H1 (cell line): ENCODE data around the gene ARHGAP22. TPM values are rescaled to one million over a fixed set of nuclear protein-coding genes. Genes with fewer than 3 reads are reported as not detected.
A peak's percentile ranks its signal among the peaks of the same experiment; 100 is the strongest.

Experiments
- CTCF ChIA-PET: fragments of 300-600 bp; sonication (Branson Sonifier 250); formaldehyde crosslinking; loops from one replicate; lab custom pipeline; 2021; ENCODE audit not compliant: partially characterized antibody; lab: Charles Lee
- POLR2A ChIA-PET: fragments of 300-600 bp; sonication (Branson Sonifier 250); formaldehyde crosslinking; loops from one replicate; lab custom pipeline; 2021; ENCODE audit warnings: inconsistent platforms; ENCODE audit not compliant: partially characterized antibody; lab: Charles Lee
- DNase-seq, 2 experiments: peaks; one replicate each; pipeline versions ENCODE4 v3.0.0 to v3.0.0-alpha.2; 2010 to 2022; ENCODE audit warnings: low spot score in 2 of 2, low read depth in 1 of 2, mixed read lengths in 1 of 2
- FAIRE-seq: peaks from 2 replicates; lab custom pipeline; 2011; peaks lifted over from hg19 to GRCh38; lab: Jason Lieb, UNC
- H2AFZ ChIP-seq: 2 replicates; pipeline ENCODE4 v1.8.1; 2012; ENCODE audit warnings: low read length, inconsistent platforms
- H2AK5ac ChIP-seq: 2 replicates; pipeline ENCODE4 v1.6.1; 2013; ENCODE audit warnings: low read depth, low read length
- H2BK120ac ChIP-seq: replicated peaks from 2 replicates; pipeline ENCODE3; 2013; ENCODE audit warnings: low read depth, low read length, inconsistent platforms
- H2BK12ac ChIP-seq: 2 replicates; pipeline ENCODE4 v1.6.1; 2013; ENCODE audit warnings: low read depth, low read length
- H2BK15ac ChIP-seq: 2 replicates; pipeline ENCODE4 v1.6.1; 2013; ENCODE audit warnings: low read length
- H2BK20ac ChIP-seq: 2 replicates; pipeline ENCODE4 v1.6.1; 2013; ENCODE audit warnings: low read length
- H2BK5ac ChIP-seq: 2 replicates; pipeline ENCODE4 v1.6.1; 2013; ENCODE audit warnings: low read depth, low read length
- H3K14ac ChIP-seq: 2 replicates; pipeline ENCODE4 v1.6.1; 2013; ENCODE audit warnings: inconsistent platforms; ENCODE audit not compliant: insufficient read length
- H3K18ac ChIP-seq: 2 replicates; pipeline ENCODE4 v1.6.1; 2013; ENCODE audit warnings: low read length; ENCODE audit errors: extremely low read depth
- H3K23ac ChIP-seq: 2 replicates; pipeline ENCODE4 v1.6.1; 2013; ENCODE audit warnings: inconsistent platforms; ENCODE audit not compliant: insufficient read length
- H3K23me2 ChIP-seq: 2 replicates; pipeline ENCODE4 v1.6.1; 2013; ENCODE audit warnings: low read depth, low read length
- H3K27ac ChIP-seq: 2 replicates; pipeline ENCODE4 v1.6.1; 2011; ENCODE audit warnings: low read depth, low read length, inconsistent platforms
- H3K27me3 ChIP-seq, 4 experiments: replicated peaks in 1 of 4; 1 replicate in 1 of 4; 2 replicates in 3 of 4; pipeline versions ENCODE4 v1.6.1 to v1.8.1; 2011 to 2013; ENCODE audit warnings: low read length in 3 of 4, mild to moderate bottlenecking in 3 of 4, inconsistent platforms in 2 of 4, mixed read lengths in 2 of 4, moderate library complexity in 1 of 4; ENCODE audit not compliant: control insufficient read depth in 3 of 4, insufficient read depth in 3 of 4; ENCODE audit errors: extremely low read depth in 1 of 4
- H3K36me3 ChIP-seq, 4 experiments: 2 replicates each; pipeline versions ENCODE4 v1.6.1 to v1.8.1; 2011 to 2013; ENCODE audit warnings: mild to moderate bottlenecking in 4 of 4, low read length in 3 of 4, moderate library complexity in 2 of 4, control low read depth in 1 of 4, inconsistent platforms in 1 of 4; ENCODE audit not compliant: insufficient read depth in 4 of 4, control insufficient read depth in 2 of 4
- H3K4ac ChIP-seq: replicated peaks from 2 replicates; pipeline ENCODE3; 2013; ENCODE audit warnings: low read length, low read depth, mixed read lengths, inconsistent platforms; ENCODE audit not compliant: insufficient read length
- H3K4me1 ChIP-seq, 4 experiments: replicated peaks in 1 of 4; 1 replicate in 1 of 4; 2 replicates in 3 of 4; pipeline versions ENCODE4 v1.6.1 to v1.8.1; 2011 to 2013; ENCODE audit warnings: low read length in 3 of 4, inconsistent platforms in 2 of 4, mixed read lengths in 1 of 4; ENCODE audit not compliant: insufficient read depth in 4 of 4, control insufficient read depth in 3 of 4
- H3K4me2 ChIP-seq, 2 experiments: 2 replicates each; pipeline versions ENCODE4 v1.6.1 to v1.8.1; 2011 to 2013; ENCODE audit warnings: low read depth in 2 of 2, low read length in 2 of 2, control low read depth in 1 of 2, inconsistent platforms in 1 of 2, mild to moderate bottlenecking in 1 of 2; ENCODE audit not compliant: insufficient read depth in 1 of 2
- H3K4me3 ChIP-seq, 4 experiments: fragments of 200-600, 300-600 bp in 1 of 4; sonication (generic), shearing (Covaris generic), sonication (Bioruptor Twin) in 1 of 4; 2 replicates each; pipeline versions ENCODE4 v1.5.1 to v1.8.1; 2011 to 2016; ENCODE audit warnings: low read length in 4 of 4, low read depth in 3 of 4, control low read depth in 2 of 4, inconsistent platforms in 2 of 4, mild to moderate bottlenecking in 2 of 4, mixed read lengths in 1 of 4, moderate library complexity in 1 of 4; ENCODE audit not compliant: insufficient read depth in 2 of 4; ENCODE audit errors: extremely low read depth in 1 of 4
- H3K56ac ChIP-seq: replicated peaks from 2 replicates; pipeline ENCODE3; 2013; ENCODE audit warnings: low read depth, mild to moderate bottlenecking, mixed read lengths, low read length, inconsistent platforms; ENCODE audit not compliant: insufficient read length
- H3K79me1 ChIP-seq: 2 replicates; pipeline ENCODE4 v1.6.1; 2013; ENCODE audit warnings: low read depth, low read length, control low read depth
- H3K79me2 ChIP-seq, 2 experiments: 2 replicates each; pipeline versions ENCODE4 v1.6.1 to v1.8.1; 2012 to 2013; ENCODE audit warnings: low read length in 2 of 2, mild to moderate bottlenecking in 2 of 2, inconsistent platforms in 1 of 2; ENCODE audit not compliant: insufficient read depth in 2 of 2, control insufficient read depth in 1 of 2
- H3K9ac ChIP-seq, 4 experiments: replicated peaks in 1 of 4; 1 replicate in 1 of 4; 2 replicates in 3 of 4; pipeline versions ENCODE4 v1.6.1 to v1.8.1; 2011 to 2013; ENCODE audit warnings: low read depth in 3 of 4, low read length in 3 of 4, control low read depth in 2 of 4, mild to moderate bottlenecking in 2 of 4, moderate library complexity in 2 of 4, inconsistent platforms in 1 of 4; ENCODE audit errors: extremely low read depth in 1 of 4
- H3K9me3 ChIP-seq, 2 experiments: 2 replicates each; pipeline versions ENCODE4 v1.6.1 to v1.8.1; 2012 to 2013; ENCODE audit warnings: mild to moderate bottlenecking in 2 of 2, moderate library complexity in 2 of 2, control low read depth in 1 of 2, inconsistent platforms in 1 of 2, low read depth in 1 of 2, low read length in 1 of 2, mixed read lengths in 1 of 2; ENCODE audit not compliant: insufficient read depth in 2 of 2
- H4K20me1 ChIP-seq, 2 experiments: replicated peaks in 1 of 2; 2 replicates each; pipeline versions ENCODE3 to v1.8.1; 2011 to 2013; ENCODE audit warnings: inconsistent platforms in 2 of 2, low read length in 2 of 2, mild to moderate bottlenecking in 1 of 2; ENCODE audit not compliant: insufficient read depth in 2 of 2, control insufficient read depth in 1 of 2
- H4K5ac ChIP-seq: 2 replicates; pipeline ENCODE4 v1.6.1; 2013; ENCODE audit warnings: low read length, low read depth, mixed read lengths, inconsistent platforms; ENCODE audit not compliant: insufficient read length
- H4K8ac ChIP-seq: 2 replicates; pipeline ENCODE4 v1.8.0; 2013; ENCODE audit warnings: mild to moderate bottlenecking, moderate library complexity, low read length, inconsistent platforms; ENCODE audit not compliant: insufficient read depth; ENCODE audit errors: extremely low read depth
- H4K91ac ChIP-seq: replicated peaks from 2 replicates; pipeline ENCODE3; 2013; ENCODE audit warnings: low read length, mixed read lengths, inconsistent platforms; ENCODE audit not compliant: insufficient read length
- ASH2L ChIP-seq: fragments of 200-600, 300-600 bp; sonication (generic); IDR thresholded peaks from one replicate; pipeline ENCODE4 v1.7.1; 2017; ENCODE audit warnings: low read length
- BACH1 ChIP-seq: IDR thresholded peaks from 2 replicates; pipeline ENCODE4 v1.6.1; 2012; ENCODE audit warnings: low read length, improper control_type of control experiment
- CTBP2 ChIP-seq: IDR thresholded peaks from 2 replicates; pipeline ENCODE4 v1.7.0; 2011; ENCODE audit warnings: borderline replicate concordance, mild to moderate bottlenecking, moderate library complexity, mixed read lengths, low read length; ENCODE audit not compliant: insufficient read depth, insufficient read length
- JUND ChIP-seq: IDR thresholded peaks from 2 replicates; pipeline ENCODE4 v1.6.1; 2011; ENCODE audit warnings: mild to moderate bottlenecking, improper control_type of control experiment, low read length
- KDM5A ChIP-seq: fragments of 200-600 bp; IDR thresholded peaks from 2 replicates; pipeline ENCODE4 v1.7.1; 2012; ENCODE audit warnings: mild to moderate bottlenecking, low read length, inconsistent platforms, mixed read lengths
- MAFK ChIP-seq: IDR thresholded peaks from 2 replicates; pipeline ENCODE4 v1.6.1; 2012; ENCODE audit warnings: low read depth, mild to moderate bottlenecking, improper control_type of control experiment, low read length
- POLR2A ChIP-seq, 2 experiments: IDR thresholded peaks; 1 replicate in 1 of 2; 2 replicates in 1 of 2; pipeline ENCODE4 v1.6.1; 2011; ENCODE audit warnings: low read depth in 2 of 2, low read length in 2 of 2, mild to moderate bottlenecking in 2 of 2; ENCODE audit errors: control extremely low read depth in 1 of 2
- RBBP5 ChIP-seq: IDR thresholded peaks from 2 replicates; pipeline ENCODE4 v1.7.1; 2012; ENCODE audit warnings: low read depth, mild to moderate bottlenecking, inconsistent platforms, low read length, moderate library complexity, borderline replicate concordance
- RNF2 ChIP-seq: fragments of 200-900, 300-1000 bp; sonication (generic); IDR thresholded peaks from 2 replicates; pipeline ENCODE4 v1.7.1; 2016; ENCODE audit warnings: borderline replicate concordance, low read depth, mild to moderate bottlenecking, antibody characterized with exemption, low read length; ENCODE audit not compliant: poor library complexity, severe bottlenecking; ENCODE audit errors: missing control alignments
- SAP30 ChIP-seq: fragments of 300-600 bp; sonication (generic); IDR thresholded peaks from 2 replicates; pipeline ENCODE4 v1.7.1; 2012; ENCODE audit warnings: low read length, moderate library complexity, mild to moderate bottlenecking, inconsistent platforms; ENCODE audit not compliant: insufficient read depth, insufficient replicate concordance
- WGBS, 2 experiments: shearing (Covaris generic) in 1 of 2; methylation state at CpG; one replicate each; pipeline versions ENCODE4 v1.1.6 to v1.1.7; 2013 to 2015; ENCODE audit warnings: low lambda C conversion rate in 2 of 2, mixed read lengths in 2 of 2, inconsistent platforms in 1 of 2, low coverage in 1 of 2, missing lambda C conversion rate in 1 of 2; ENCODE audit not compliant: insufficient replicate concordance in 2 of 2, insufficient coverage in 1 of 2, insufficient read length in 1 of 2; ENCODE audit errors: extremely low coverage in 1 of 2, missing lambda C conversion rate in 1 of 2; 5-methylcytosine and 5-hydroxymethylcytosine counted together
- polyA plus RNA-seq, 7 experiments: library from polyadenylated mRNA; depleted of rRNA in 3 of 7; stranded (reverse) in 5 of 7; unstranded in 2 of 7; fragments of >200 nt in 5 of 7; fragments of 200-250 nt in 2 of 7; gene quantifications; 1 replicate in 5 of 7; 2 replicates in 1 of 7; 4 replicates in 1 of 7; pipeline versions ENCODE4 v1.2.1 to v1.2.3, GENCODE V29; 2011 to 2013; ENCODE audit warnings: missing spikeins in 2 of 7, mixed read lengths in 2 of 7
- total RNA-seq: library from RNA; stranded (reverse); fragmentation: NEBNext Ultra II Directional; extraction: Animal tissue kit (Norgen Biotek cat#: 25700); gene quantifications from 2 replicates; pipeline ENCODE4 v1.2.1, GENCODE V29; 2021
- TF ChIP-seq, protein P1 (sequence below): IDR thresholded peaks from 2 replicates; pipeline ENCODE4 v1.6.1; 2012; ENCODE audit warnings: inconsistent platforms
- TF ChIP-seq, protein P2 (sequence below): IDR thresholded peaks from 2 replicates; pipeline ENCODE4 v1.6.1; 2012; ENCODE audit warnings: inconsistent platforms

The ARHGAP22 gene
- total and polyA plus RNA-seq, 2 of the 8 experiments (the other 6 are each of a cell fraction or from before 2014, with no cell fraction given), result 3.6 to 11.2 TPM

DNA sequence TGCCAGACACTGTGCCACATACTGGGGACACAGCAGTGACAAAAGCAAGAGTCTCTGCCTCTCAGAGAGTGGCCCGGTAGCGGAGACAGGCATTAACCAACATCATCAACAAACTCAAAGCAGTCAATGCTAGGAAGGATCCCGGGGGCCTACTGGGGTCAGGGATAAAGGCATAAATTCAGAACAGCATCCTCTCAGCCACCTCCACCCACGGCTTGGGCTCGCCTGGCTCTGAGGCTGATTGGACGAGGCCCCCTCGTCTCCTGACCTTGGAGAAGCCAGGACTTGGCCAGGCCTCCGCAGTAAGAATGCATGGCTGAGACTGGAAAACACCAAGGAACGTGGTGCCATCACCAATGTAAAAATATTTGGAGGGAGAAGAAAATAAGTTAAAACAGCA is 102.1 kb downstream of the ARHGAP22 start:
- Histone ChIP-seq H4K5ac (no peak overlapping the region), H3K4me3 (no peak overlapping the region), H4K8ac (no peak overlapping the region), H4K20me1 (peaks cover 0 to 3% of the 10 kb centered on the region in 2 experiments), H2AK5ac (no peak overlapping the region), H2BK120ac (no peak overlapping the region), H3K79me2 (peaks cover 0 to 5% of the 10 kb centered on the region in 2 experiments; a peak in 1 of 4 replicates), H3K14ac (no peak overlapping the region), H3K36me3 (no peaks in the 10 kb centered on the region), H3K9ac (no peak overlapping the region), H3K4me2 (no peak overlapping the region), H3K9me3 (no peaks in the 10 kb centered on the region), H2BK5ac (no peak overlapping the region), H2AFZ (no peak overlapping the region), H2BK15ac (no peak overlapping the region), H3K23ac (no peak overlapping the region), H3K4ac (no peak overlapping the region), H3K79me1 (peaks cover 5% of the 10 kb centered on the region; the same call in 1 of the 2 replicates), H3K23me2 (no peaks in the 10 kb centered on the region), H3K56ac (no peak overlapping the region), H2BK20ac (no peak overlapping the region), H3K27me3 (no peaks in the 10 kb centered on the region), H2BK12ac (no peak overlapping the region), H3K27ac (no peak overlapping the region), H3K4me1 (peaks cover 2 to 5% (median 3%) of the 10 kb centered on the region in 4 experiments; a peak in 4 of 7 replicates), H4K91ac (no peak overlapping the region), H3K18ac (no peak overlapping the region)
- DNase-seq (peak in 1 of 2 experiments; percentile 33), FAIRE-seq (no peak)
- WGBS, 2 experiments, result 90% methylated on average over 7 of the region's 9 CpGs; no CpG with 5 or more reads in 1 of the 2 experiments
- POLR2A ChIA-PET, result interaction anchor here (1.4 kb wide), 1 partner anchor 33 kb away, joined by 3 read pairs; no protein-coding TSS in a partner anchor
- CTCF ChIA-PET, result interaction anchor here (0.8 to 11.5 kb wide), 12 partner anchors 13 to 141 kb away, joined by 3 to 141 read pairs (median 6); no protein-coding TSS in a partner anchor
- TF ChIP-seq SAP30, result no peak
- no peak for TF ChIP-seq RBBP5
- TF ChIP-seq, protein P1, sequence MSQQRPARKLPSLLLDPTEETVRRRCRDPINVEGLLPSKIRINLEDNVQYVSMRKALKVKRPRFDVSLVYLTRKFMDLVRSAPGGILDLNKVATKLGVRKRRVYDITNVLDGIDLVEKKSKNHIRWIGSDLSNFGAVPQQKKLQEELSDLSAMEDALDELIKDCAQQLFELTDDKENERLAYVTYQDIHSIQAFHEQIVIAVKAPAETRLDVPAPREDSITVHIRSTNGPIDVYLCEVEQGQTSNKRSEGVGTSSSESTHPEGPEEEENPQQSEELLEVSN, result no peak
- TF ChIP-seq MAFK, result no peak
- no peak for TF ChIP-seq CTBP2
- no peak for TF ChIP-seq RNF2
- TF ChIP-seq BACH1, result no peak
- TF ChIP-seq JUND, result no peak
- TF ChIP-seq, protein P2, sequence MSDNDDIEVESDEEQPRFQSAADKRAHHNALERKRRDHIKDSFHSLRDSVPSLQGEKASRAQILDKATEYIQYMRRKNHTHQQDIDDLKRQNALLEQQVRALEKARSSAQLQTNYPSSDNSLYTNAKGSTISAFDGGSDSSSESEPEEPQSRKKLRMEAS, result no peak
- TF ChIP-seq POLR2A (IDR thresholded peaks at IDR 0.05; ENCODE audit: control extremely low read depth in 1 of 2, low read depth in 2 of 2, low read length in 2 of 2), result no peak
- TF ChIP-seq ASH2L, result no peak
- TF ChIP-seq KDM5A, result no peak
